ENCODE data around the gene RER1.

DNA sequence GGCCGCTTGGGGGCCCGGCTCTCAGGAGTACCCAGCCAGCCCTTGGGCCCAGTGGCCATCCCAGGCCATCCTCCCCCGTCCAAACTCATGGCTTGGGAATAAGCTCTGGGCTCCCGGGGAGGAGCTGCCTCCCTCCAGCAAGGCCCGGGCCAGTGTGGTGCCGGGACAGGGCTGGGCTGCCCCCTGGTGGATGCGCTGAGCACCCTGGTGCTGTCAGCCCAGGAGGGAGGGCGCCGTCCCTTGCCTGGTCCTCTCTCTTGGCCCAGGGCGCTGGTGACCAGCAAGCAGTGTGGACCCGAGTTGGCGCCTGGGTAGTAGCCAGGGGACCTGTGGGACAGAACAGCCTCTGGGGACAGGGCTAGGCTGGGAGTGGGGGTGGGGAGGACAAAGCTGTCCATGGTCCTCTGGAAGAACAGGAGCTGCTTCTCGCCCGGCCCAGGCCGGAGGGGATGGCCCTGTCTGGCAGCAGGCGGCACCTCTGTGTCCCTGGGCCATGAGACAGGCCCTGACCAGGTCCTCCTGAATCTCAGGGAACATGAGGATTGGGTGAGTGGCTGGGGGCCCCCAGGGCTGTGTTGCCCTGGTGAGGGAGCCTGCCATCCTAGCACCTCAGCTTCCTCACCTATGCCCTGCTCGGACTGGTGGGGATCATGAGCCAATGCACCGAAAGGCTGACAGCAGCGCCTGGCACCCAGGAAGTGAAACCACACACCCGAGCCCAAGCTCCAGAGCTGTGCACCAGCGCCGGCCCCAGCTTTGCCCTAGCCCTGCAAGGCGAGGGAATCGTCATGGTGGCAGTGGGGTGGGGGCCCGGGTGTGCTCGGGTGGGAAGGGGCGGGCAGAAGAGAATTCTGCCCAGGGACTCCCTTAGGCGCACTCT is 9.7 kb upstream of the RER1 start:
- TF ChIP-seq, protein P1, sequence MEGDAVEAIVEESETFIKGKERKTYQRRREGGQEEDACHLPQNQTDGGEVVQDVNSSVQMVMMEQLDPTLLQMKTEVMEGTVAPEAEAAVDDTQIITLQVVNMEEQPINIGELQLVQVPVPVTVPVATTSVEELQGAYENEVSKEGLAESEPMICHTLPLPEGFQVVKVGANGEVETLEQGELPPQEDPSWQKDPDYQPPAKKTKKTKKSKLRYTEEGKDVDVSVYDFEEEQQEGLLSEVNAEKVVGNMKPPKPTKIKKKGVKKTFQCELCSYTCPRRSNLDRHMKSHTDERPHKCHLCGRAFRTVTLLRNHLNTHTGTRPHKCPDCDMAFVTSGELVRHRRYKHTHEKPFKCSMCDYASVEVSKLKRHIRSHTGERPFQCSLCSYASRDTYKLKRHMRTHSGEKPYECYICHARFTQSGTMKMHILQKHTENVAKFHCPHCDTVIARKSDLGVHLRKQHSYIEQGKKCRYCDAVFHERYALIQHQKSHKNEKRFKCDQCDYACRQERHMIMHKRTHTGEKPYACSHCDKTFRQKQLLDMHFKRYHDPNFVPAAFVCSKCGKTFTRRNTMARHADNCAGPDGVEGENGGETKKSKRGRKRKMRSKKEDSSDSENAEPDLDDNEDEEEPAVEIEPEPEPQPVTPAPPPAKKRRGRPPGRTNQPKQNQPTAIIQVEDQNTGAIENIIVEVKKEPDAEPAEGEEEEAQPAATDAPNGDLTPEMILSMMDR (conservative IDR thresholded peaks at IDR 0.05): peak; percentile 94
- no peak for TF ChIP-seq ZFX (IDR thresholded peaks at IDR 0.05)

Measured in C4-2B (cell line).